Jurkat, Clone E6-1 (cell line): ENCODE measurements around the gene EHBP1.
"Not testable (repeated sequence)": the region's sequence is repeated elsewhere in the genome, so short reads cannot be mapped to it uniquely, and the experiment has no call there.

ENCODE experiments used
- DNase-seq: peaks from one replicate; pipeline ENCODE4 v3.0.0-alpha.2; 2011; ENCODE audit warnings: low read depth, low spot score
- H3K4me3 ChIP-seq: 2 replicates; pipeline ENCODE4 v1.5.1; 2011; ENCODE audit warnings: mild to moderate bottlenecking, low read length, control low read depth, moderate library complexity

Gene EHBP1

DNA sequence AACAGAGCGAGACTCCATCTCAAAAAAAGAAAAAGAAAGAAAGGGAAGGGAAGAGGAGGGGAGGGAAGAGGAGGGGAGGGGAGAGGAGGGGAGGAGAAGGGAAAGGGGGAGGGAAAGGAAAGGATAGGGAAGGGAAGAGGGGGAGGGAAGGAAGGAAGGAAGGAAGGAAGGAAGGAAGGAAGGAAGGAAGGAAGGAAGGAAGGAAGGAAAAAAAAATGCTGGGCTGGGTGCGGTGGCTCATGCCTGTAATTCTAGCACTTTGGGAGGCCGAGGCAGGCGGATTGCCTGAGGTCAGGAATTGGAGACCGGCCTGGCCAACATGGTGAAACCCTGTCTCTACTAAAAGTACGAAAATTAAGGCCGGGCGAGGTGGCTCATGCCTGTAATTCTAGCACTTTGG is 314.2 kb downstream of the EHBP1 start:
- not testable (repeated sequence) for DNase-seq, H3K4me3 ChIP-seq

DNA sequence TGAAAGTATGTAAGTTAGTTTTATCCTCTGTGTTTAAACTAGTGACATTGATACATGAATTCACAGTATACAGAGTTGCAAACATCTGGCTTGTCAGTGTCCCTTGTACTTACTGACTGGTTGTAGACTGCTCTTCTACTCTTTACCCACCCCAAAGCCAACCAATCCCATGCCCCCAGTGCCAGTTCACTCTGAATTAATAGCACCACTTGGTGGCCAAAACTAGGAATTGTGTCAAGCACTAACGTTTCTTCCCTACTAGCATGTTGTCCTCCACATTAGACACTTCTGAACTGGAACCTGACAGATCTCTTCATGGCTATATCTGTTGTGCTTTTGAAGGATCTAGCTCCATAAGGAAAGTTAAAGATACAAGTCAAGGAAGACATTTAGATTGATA is 317.9 kb downstream of the EHBP1 start:
- H3K4me3 ChIP-seq, result no peak overlapping the region
- peak; percentile 53 for DNase-seq

DNA sequence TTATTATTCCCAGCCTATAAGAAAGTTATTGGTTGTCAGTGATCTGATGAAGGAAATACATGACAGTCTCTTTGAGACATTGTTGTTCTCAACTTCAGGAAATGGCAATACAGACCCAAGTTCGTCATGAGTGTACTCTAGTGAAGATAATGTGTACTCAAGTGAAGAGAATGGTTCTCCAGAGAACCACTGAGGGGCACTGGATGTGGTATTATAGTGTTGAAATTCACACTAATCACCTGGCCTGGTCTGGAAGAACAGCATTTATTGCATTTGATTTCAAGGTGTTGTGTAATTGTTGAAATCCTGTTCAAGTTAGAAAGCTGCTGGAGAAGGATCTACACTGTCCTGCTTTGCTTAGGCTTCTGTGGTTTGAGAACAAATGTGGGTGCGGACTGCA is 321.7 kb downstream of the EHBP1 start:
- no peak for DNase-seq
- H3K4me3 ChIP-seq, result no peak overlapping the region

DNA sequence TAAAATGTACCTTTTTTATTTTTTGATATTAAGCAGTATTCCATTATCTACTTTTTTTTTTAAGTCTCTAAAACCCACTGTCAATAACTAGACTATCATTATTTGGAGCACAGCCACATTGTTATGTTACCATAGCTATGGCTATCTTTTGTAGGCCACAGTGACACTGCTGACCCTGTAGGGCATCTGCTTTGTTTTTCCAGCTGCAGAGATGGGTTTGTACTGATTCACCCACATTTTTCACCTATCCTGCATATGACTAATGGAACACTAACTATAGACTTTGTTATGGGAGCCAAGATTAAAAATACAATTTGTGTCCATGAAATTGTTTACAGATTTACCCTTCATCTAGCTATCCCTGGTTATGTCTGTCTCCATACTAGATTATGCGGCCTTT is 323.5 kb downstream of the EHBP1 start:
- H3K4me3 ChIP-seq, result no peak overlapping the region
- DNase-seq, result no peak

DNA sequence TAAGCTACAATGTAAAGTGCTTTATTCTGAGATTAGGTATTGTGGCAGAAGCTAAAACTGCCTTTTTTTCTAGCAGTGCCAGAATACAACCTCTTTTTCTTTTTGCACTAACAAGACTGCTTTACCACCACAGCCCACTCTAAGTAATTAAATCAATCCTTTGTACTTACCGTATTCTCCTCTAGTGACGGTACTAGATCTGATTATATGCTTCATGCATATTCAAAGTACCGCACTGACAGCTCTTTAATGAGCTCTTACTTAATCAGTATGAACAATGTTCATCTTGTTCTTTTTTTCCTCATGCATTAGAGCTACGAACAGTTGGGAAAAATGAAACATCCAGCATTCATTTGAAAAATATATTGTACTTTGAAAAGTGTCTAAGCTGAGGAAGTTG is 329.0 kb downstream of the EHBP1 start:
- H3K4me3 ChIP-seq, result no peak overlapping the region
- no peak for DNase-seq

DNA sequence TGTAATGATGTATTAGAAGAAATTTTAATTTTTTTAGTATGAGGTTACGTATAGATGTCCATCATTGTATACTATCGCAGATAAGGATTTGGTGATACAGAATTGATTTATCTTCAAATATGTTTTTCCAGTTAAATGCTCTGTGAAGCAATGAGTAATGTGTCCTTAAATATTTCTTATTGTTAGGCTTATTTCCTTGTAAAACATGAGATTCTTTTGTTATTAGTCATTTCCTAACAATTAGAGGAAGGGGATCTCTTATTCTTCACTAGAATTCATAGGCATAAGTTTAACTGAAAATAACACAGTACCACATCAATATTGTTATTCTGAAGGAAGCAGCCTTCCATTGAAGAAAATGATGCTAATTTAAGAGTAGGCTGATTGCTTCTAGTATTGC is 329.7 kb downstream of the EHBP1 start:
- no peak for DNase-seq
- H3K4me3 ChIP-seq, result no peak overlapping the region

DNA sequence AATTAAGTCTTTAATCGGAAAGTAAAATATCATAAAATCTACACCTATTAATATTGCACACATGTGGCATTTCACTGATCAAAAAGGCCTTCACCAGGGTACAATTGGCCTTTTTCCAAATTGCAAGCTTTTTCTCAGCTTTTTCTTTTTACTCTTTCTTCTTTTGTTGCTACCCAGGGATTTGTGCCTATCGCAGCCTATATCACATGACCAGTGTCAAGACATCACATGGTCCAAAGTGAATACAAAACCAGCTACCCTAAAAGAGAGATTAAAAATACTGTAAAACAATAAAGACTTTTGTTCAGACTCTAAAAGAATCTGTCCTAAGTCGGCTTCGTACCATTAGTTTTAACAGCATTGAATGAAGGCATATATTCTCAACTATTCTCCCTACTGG is 330.1 kb downstream of the EHBP1 start:
- DNase-seq, result no peak
- H3K4me3 ChIP-seq, result no peak overlapping the region

DNA sequence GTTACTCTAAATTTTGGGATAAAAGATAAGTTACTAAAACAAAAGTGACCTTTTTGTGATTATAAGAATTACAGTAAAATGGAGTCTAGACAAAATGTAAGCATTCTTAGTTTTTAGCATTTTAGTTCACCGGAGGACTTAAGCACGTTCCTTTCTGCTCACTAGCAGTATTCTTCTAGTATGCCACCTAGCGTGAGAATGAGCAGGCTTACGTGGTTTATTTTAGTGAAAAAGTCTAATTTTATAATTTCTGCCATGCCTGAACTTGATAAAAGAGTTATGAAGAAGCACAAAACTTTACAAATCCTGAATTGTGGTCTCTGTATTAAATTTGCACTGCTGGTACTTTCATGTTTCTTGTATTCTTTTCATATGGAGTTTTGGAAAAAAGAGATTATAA is 332.5 kb downstream of the EHBP1 start:
- H3K4me3 ChIP-seq, result no peak overlapping the region
- no peak for DNase-seq

DNA sequence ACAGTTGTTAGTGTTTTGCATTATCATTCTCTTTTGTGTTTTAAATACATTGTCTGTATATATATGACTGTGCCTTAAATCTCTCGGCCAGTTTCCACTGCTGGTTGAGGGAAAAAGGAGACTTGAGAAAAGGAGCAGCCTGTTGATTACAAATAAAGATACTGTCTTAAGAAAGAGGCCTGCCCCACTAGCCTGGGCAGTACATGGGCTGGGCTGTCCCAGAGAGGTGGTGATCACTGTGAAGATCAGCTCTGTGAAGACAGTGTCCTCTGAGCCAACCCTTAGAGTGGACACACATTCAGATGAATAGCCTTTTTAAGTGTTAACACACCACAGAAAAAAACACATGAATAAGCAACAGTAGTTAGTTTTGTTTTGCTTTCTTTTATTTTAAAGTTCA is 335.1 kb downstream of the EHBP1 start:
- no peak overlapping the region for H3K4me3 ChIP-seq
- no peak for DNase-seq

DNA sequence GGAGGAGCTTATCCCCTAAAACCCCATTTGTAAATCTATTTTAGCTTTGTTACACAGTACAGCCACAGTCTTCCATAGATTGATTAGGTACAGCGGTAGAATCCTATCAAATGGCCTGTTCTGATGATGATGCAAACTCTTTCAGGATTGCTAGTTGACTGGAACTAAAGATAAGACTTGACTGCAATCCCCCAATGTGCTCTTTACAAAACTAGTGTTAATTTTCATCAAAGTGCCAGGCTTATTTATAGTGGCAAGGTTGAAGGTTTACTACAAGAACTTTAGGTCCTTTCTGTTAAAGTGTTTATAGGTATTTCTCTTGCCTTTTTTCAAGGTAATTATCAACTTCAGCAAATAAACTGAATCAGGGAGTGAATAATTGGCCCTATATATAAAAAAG is 336.1 kb downstream of the EHBP1 start:
- no peak overlapping the region for H3K4me3 ChIP-seq
- DNase-seq, result no peak

DNA sequence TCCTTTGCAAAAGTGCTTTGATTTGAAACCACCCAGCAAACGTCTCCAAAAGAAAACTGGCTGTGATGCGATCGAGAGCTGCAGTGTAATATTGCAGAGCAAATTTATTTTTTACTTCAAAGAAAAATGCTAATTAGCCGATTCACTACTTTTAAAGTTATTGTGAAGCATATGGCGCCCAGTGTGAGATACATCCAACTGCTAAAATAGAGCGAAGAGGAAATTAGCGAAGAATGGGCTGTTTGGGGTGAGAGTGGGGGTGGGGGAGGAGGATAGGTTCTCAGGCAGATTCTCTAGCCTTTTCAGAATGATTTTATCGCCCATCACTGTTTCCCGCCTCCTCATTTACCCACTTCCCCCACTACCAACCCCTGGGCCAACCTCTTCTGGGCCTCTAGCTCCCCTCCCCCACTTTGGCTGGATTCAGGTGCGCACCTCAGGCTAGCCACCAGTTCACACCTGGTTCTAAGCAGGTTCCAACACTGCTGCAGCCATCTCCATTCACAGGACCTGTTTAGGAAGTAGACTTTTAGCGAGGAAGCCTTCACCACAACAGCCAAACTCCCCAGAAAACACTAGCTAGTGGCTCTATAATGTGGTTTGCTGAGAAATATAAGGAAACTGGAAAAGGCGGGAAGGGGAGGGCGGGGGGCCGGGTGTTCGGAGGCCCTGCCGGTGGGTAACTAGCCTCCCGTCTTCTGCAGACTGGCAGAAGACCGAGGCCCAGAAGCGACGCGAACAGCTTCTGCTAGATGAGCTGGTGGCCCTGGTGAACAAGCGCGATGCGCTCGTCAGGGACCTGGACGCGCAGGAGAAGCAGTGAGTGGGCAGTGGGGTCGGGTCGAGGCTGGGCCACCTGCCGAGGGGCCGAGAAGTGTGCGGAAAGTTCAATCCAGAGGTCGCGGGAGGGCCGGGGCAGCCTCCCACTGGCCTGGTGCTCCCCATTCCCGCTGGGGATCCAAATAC is 339.1 kb downstream of the EHBP1 start:
- DNase-seq, result no peak
- H3K4me3 ChIP-seq, result no peak overlapping the region

DNA sequence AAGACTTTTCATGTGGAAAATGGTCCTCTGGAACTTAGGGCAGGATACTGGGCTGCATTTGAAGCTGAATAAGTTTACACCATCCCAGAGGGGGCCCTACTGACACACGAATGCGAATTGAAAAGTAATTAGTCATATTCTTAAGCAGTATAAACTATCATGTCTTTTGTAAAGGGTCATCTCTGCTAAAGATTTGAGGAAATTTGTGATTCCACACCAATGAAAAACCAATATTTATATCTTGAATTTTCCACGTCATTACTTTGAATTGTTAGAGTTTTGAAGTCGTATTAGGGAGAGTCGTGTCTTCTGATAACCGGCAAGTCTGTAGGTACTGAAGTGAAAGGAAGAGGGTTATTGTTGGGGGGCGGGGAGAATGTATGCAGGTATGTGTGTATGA is 341.0 kb downstream of the EHBP1 start:
- no peak for DNase-seq
- no peak overlapping the region for H3K4me3 ChIP-seq

DNA sequence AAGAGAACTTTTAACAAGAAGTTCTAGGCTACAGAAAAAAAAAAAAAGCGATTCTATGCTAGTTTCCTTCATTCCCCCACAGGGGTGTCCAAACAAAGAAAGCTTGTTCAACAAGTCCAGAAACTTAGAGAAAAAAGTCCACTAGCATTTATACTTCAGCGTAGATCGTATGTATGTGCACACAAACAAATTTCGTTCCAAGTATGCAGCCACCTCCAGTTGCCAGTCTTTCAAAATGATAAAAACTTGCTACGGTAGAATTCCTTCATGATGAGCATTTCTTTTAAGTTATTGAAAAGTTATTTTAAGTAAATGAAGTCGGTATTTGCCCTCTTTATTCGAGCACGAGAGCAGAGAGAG is 341.4 kb downstream of the EHBP1 start:
- no peak overlapping the region for H3K4me3 ChIP-seq
- no peak for DNase-seq

DNA sequence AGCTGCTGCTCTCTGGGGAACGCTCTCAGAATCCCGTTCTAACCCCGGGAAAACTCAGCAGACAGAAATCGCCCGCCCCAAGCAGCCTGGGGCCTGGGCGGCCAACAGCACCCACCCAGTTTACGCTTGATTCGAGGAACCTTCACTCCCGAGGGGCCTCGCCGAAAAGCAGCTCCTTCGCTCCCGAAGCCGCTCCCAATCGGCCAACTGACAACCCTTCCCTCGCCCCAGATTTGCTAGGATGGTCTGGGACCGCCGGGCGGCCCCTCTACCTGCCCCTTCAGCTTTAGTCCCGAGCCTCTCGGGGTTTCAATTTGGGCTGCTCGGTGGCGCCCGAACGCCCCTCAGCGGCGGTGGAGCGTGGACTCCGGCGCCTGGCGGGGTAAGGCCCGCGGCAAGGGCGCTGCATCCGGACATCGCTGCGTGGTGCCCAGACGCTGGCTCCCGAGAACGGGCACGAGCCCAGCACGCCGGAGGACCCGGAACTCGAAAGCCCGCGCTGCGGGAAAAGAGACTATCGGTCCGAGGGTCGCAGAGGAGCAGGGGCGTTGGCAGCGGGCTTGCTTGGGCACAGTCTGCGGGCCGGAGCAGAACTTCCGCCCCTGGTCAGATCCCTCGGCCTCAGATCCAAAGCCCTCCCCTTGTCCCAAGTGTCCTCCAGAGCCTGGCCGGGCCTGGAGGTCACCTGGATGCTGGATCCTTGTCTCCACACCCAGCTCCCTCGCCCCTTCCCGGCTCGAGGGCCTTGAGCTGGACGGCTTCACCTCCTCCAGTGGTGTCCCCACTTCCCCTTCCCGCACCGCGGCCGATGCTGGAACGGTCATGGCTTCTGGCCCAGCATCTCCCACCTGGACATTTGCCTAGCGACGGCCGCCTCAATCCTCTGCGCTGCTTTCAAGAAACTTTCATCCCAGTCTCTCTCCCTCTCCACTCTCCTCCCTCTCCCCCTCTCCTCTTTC is 342.1 kb downstream of the EHBP1 start:
- no peak for DNase-seq
- H3K4me3 ChIP-seq, result no peak overlapping the region

DNA sequence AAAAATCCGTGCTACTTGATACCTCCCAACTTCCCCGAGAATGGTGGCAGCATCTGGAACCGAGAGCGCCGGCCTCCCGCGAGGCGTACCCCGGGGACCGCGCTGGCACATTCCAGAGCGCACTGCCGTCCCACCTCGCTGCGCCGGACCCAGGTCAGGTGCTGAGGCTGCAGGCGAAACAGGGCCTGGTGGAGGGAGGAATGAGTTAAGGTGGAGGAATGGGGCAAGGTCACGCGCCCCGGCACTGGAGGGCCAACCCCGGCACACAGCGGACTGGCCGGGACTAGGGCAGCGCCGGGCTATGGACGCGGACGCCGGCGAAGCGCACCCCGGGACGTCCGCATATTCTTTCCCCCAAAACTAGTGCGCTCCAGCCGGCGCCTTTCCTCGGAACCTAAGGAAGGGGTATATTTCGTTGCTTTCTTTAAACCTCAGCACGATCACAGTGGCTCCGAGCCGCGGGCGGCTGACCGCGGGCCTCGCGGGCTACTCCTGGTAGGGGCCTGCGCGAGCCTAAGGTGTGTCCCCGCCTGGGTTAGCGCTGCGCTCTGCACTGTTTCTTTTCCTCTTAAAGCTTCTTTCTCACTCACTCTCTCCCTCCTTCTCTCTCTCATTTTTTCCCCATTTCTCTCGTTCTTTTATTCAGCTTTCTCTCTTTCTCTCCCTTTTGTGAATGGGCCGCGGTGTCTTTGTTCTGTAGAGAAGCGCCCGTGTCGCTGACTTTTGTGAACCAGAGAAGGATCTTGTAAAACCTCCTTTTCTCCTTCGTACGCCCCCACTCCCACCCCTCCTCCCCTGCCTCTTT is 343.1 kb downstream of the EHBP1 start:
- no peak for DNase-seq
- no peak overlapping the region for H3K4me3 ChIP-seq

DNA sequence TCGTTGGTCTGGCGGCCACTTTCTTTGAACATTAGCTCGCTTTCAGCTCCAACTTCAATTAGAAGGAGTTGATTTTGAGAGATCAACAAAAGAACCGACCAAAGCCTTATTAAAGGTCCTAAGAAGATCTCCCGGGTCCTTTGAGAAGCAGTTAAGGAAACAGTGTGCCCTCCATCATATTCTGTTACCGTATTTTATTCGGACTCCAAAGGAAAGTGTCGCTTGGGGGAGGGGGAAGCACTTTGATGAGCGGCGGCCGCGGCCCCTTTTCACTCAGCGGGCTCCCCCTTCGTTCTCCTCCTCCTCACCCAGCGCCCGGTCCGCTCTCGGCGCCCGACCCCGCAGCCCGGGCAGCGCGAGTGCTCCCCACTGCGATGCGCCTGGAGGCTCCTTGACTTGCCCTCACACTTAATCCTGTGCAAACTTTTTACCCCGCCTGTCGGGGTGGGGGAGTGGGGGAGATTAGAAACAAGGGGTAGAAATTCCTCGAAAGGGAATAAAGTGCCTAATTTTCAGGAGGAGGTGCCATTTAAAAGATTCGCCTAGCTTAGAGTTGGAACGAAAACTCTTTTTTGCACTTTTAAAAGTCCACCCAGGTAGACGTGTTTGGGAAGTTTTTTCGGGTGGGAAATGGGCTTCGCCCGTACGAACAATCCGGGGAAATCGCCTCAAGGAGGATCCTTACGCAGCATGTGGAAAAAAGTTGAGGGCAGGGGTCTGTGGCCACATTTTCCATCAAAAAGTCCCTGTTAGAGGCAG is 343.9 kb downstream of the EHBP1 start:
- no peak for DNase-seq

DNA sequence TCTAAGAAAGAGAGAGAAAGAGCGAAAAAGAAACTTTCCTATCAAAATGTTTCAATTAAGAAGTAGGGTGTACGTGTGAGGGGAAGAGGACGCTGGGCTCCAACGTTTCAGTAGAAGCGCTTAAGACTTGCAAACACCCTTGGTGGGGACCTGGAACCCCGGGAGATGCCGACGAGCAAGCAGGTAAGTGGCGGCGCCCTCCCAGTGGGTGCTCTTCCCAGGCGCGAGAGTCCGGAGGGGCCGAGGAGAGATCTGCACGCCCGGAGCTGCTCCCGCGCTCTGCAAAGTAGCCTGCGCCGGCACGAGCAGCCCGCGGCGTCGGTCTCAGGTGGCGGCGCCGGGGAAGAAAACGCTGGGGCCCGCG is 344.4 kb downstream of the EHBP1 start:
- DNase-seq, result peak; percentile 33
- H3K4me3 ChIP-seq, result peak overlapping the region; percentile 93

More for the DNA sequence above, 343.9 kb downstream of the EHBP1 start:
- peak overlapping the region; percentile 93 for H3K4me3 ChIP-seq

DNA sequence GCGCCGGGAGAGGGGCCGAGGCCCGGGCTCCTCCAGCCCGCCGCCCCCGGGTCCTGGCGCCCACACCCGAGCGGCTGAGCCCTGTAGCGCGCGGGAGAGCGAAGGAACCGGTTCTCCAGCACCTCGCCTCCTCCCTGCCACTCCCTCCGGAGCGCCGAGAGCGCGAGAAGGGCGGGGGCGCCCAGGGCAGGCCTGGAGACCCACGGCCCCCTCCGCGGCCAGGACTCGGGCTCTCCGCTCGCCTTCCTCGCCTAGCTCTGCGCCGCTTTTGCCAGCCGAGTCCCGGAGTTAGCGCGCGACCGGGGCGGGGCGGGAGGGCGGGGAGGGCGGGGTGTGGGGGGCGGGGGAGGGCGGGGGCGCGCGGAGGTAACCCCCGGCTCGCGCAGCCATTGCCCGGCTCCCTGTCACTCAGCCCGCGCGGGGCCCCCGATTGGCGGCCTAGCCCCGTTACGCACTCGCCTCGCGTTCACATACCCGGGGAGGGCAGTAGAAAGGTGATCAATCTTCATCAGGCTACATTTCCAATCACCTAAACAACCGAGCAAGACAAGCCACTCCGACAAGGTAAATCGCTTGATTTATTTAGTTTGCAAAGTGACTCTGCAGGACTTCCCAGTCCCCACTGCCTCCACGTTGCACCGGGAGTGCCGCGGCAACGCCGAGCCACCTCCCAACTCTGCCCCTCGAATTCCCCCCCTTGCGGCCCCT is 345.0 kb downstream of the EHBP1 start, which contains the start of gene OTX1:
OTX1 (plus strand) TSS at position 497 of the 708 bp plus-strand sequence. CDS start 2,161 bp downstream, outside the sequence.
- DNase-seq, result peak; percentile 74
- H3K4me3 ChIP-seq, result peak within 1 kb of the TSS; percentile 93
